OCI-LY7 (cell line): Measurements from ENCODE around the gene CDX1.

Source experiments
- CTCF ChIP-seq: fragments of 200-600 bp; sonication (generic); conservative IDR thresholded peaks from 2 replicates; pipeline ENCODE4 v1.5.1; 2014; ENCODE audit warnings: mild to moderate bottlenecking, antibody characterized with exemption, low read length, moderate library complexity, mixed read lengths
- EZH2phosphoT487 ChIP-seq: fragments of 200-600 bp; sonication (generic); IDR thresholded peaks from 2 replicates; pipeline ENCODE4 v1.6.1; 2018; ENCODE audit warnings: low read depth, borderline replicate concordance, mild to moderate bottlenecking, mixed run types, antibody characterized with exemption, low read length, moderate library complexity, mixed read lengths

DNA sequence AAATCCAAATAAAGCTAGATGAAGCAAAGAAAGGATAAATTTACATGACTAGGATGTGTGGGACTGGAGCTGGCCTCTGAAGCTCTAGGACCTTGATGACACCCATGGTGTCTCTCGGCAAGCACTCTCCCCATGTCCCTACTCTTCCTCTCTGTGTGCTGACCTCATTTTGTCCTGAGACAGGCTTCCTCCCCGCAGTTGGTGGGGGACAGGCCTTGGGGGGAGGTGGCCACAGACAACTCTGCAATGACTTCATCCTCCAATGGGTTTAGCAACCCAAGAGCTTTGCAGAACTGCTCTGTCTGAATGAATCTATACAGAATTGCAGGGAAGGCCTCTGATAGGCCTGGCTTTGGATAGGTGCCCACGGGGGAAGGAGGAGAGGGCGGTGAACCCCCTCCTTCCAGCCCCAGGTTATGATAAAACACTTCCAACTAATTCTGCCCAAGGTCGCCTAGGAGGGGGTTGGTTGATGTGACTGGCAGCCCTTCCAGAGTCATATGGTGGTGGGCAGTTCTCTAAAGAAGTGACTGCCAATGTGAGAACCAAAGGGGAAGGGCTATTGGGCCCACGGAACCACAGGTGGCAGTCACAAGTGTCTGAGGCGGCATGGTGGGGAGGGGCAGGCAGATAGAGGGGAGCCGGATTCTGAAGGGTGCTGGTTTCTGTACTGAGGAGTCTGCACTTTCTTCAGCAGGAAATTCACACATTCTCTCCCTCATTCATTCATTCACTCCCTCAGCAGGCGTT is 29.3 kb downstream of the CDX1 start:
- no peak for TF ChIP-seq CTCF
- TF ChIP-seq EZH2phosphoT487: no peak
